GM19351 (cell line): ENCODE data around the gene MYO1D.
"Not testable (repeated sequence)": the region's sequence is repeated elsewhere in the genome, so short reads cannot be mapped to it uniquely, and the experiment has no call there.

Experiments
- ATAC-seq: cut with Tn5 transposase; IDR thresholded peaks from one replicate; pipeline ENCODE4 v1.9.1; 2021; ENCODE audit warnings: mild to moderate bottlenecking, moderate library complexity; ENCODE audit not compliant: unreplicated experiment

MYO1D gene

DNA sequence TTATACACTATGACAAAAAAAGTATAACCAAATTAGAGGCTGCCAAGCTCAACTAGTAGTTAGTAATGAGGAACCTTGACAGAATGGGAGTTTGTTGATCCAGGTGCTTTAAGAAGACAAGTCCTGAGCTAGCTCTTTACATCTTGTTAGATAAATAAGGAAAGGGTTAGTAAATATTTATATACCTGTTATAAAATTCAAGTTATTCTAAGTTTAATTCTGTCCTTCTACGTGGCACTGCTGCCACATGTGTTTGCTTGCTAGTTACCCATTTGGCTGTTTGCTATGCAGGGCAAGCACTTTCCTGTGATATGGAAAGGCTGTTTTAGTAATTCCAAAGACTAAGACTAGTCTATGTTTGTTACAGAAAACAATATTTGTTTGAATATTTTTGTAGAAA, 180.5 kb downstream of the MYO1D start:
- ATAC-seq, result no peak

DNA sequence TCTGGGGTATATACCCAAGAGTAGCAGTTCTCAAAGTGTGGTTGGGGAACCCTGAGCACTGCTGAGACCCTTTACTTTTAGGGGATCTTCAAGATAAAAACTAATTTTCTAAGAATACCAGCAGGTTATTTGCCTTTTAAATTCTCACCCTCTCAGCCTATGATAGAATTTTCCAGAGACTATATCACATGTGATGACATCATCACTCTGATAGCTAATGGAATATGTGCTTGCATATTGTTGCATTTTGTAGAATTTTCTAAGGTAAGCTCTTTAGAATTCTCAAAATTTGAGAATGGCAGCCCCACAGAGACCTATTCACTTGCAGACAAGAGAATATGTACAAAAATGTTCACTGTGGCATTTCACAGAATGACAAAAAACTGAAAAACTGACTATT, 181.1 kb downstream of the MYO1D start:
- ATAC-seq, result no peak

DNA sequence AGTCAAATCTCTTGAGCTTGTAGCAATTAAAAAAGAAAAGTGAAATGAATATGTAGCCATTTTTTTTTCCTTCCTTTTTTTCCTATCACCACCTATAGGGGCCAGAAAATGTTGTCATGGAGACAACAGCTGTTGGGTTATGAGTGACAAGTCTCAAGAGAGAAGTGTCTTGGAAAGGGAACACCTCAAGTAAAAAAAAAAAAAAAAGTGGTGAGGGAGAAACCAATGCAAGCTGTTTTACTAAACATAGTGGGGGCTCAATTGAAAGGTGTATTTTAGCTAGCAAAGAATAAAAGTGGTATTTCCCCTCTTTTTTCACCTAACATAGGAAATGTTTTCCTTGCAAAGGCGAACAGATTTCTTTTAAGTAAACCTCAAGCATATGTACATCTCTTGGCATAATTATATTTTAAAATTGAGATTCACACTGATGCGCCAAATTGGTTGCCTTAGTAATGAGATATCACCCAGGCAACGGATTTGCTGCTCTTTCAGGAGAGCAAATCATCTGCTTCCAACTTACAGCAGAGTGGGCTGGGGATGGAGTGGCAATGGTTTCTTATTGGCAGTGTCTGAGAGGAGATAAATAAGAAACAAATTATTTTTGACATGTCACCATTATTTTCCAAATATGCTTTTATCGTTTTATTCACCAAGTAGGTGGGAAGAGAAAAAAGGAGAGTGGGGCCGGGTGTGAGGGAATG, 183.6 kb downstream of the MYO1D start:
- no peak for ATAC-seq

DNA sequence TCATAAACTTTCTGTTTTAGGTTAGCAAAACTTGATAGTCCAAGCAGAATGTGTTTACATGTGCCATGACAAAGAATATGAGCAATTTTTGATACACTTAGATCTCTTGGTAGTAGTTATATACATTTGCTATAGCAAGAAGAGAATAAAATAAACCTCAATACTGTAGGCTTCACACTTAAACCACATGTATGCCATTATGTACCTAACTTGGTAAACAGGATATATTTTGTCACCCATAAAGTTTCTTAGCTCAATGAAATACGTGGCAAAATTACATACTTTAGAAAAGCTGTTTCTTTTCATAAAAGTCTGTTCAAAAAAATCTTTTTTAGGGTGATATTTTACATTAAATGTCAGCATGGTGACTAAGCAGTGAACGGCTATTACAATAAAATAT, 184.7 kb downstream of the MYO1D start:
- no peak for ATAC-seq

DNA sequence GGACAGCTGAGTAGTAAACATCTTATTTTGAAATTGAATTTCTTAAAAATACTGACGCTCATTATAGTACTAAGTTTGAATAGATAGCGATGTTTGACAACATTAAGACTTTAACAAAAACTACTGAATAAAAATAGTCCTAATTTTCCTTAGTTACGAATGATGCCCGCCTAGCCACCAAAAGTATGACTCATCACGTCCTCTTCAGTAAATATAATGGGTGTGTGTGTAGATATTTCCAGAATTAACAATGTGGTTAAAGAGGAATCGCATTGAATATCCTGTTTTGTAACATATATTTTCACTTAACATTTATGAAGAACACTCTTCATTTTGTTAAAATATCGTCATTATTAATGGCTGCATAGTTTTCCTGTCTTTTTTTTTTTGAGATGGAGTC, 187.6 kb downstream of the MYO1D start:
- ATAC-seq, result no peak

DNA sequence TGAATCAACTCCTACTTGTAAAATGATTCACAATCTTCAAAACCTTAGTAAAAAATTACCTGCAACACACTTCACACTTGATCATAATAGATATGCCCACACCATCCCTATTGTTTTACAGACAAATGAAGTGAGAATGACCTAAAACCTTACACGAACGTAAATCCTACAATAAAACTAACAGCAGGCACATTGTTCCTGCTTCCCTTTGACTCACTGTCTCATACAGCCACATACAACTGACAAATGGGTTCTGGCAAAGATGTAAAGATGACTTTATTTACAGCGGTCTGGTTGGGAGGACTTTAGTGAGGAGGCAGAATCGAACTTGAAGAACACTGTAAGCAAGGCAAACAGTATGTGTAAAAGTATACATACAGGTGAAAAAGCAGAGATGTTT, 188.7 kb downstream of the MYO1D start:
- ATAC-seq, result no peak

DNA sequence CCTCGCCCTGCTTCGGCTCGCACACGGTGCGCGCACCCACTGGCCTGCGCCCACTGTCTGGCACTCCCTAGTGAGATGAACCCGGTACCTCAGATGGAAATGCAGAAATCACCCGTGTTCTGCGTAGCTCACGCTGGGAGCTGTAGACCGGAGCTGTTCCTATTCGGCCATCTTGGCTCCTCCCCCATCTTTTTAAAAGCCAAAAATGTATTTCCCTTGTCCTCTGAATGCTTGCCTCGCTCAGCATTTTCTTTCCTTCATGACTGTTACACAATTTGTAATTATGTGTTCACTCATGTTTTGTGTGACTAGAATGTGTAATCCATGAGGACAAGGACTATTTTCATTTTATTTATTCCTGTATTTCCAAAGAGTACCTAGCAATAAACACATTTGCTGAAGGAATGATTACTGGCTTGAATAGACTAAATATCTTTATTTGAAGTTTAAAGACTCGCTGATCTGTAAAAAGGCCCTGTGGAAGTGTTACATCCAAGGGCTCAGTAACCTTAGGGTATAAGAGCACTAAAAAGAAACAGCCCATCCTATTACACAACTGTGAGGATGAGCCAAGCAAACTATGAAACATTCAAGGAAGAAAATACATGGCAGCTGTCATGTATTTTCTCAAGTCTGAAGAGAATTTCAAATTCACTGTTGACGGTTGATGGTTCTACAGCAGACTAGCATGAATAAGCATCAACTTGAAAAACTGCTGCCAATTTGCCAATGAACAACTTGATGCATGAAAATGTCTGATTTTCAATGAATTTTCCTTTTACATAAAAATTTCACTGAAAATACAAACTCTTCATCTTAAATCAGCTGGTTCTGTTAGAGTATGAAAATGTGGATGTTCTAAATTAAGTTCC, 192.6 kb downstream of the MYO1D start:
- no peak for ATAC-seq

DNA sequence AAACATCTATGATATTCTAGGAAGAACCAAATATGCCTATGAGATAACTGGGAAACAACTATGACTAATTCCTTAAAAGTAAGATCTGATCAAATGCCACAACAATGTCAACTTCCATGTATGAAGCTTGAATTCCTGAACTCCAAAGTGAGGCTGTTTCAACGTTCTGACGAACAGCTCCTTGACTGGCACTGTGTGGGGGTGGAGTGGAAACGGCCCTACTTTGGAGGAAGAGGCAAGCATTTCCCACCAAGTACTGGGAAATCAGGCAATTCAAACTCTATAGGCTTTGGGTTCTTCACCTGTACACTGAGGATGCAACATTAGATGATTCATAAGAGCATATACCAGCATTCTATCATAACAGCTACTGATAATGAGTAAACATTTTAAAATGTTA, 203.0 kb downstream of the MYO1D start:
- no peak for ATAC-seq

DNA sequence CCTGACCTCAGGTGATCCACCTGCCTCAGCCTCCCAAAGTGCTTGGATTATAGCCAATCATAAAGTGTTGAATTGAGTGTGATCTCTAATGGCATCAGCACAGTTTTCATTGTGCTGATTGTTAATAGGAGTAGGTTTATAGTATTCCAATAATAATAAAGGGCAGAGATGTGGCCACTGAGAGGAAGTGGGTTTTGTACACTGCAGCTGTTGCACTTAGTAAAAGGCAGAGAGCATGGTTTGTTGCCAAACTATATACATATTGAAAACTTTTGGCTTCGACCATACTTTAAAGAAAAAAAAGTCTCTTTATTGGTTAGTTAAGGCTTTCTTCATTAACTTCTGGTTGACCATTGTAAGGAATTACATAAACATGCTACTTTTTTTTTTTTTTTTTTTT, 204.2 kb downstream of the MYO1D start:
- no peak for ATAC-seq

DNA sequence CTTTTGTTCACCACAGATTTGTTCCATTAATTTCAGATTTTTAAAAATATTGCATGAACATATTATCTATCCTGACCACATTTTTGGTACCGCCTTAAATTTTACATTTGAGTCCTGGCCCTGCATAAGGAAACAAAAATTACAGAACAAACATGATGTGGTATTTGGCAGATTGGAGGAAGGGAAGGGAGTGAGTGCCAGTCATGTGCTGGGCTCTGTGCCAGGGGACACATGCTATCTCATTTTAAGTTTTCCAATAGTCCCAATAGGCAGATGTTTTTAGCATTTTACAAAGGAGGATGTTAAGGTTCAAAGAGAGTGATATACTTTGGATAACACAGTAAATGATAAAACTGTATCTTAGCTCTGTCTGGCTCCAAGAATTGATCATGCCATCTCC, 205.0 kb downstream of the MYO1D start:
- no peak for ATAC-seq

DNA sequence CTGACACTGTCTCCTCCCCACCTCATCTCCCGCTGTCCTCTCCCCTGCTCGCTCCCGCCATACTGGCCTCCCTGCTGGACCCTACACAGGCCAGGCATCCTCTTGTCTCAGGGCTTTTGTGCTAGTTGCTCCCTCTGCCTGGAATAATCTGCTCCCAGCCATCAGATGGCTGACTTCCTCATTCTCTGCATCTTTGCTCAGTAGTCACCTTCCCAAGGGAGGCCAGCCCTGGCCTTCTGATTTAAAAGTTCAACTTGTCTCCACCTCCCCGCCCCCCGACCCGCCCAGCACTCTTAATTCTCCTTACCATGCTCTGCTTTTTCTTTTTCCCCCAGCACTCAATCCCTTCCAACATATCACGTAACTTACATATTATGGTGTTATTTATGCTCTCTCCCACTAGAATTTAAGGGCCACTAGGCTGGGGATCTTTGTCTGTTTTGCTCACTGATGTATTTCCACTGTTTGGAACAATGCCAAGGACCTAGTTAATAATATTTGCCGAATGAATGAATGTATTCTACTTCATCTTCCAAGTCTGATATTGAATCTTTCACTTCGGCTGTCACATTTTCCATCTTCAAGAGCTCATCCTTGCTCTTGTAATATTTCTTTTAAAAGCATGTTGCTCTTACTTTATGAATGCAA, 211.9 kb downstream of the MYO1D start:
- ATAC-seq, result no peak

DNA sequence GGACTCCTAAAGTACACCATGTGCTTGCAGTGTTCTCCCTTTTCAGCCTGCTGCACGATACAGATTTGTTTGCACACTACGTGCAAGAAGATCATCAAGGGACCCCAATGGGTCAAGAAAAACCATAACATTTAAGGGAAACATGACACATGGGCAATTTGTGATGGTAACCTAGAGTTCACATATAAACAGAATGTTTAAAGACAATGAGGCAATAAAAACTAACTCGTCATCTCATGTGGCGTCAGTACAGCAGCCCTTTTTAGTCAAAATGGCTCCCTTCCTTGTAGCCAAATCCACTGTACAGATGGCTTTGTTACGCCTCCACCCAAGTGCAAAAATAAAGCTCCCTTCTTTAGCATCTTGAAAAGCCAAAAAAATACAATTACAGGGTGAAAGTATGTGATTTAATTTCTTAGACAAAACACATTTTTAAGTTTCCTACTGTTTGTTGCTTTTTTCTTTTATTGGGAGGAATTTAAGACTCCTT, 216.4 kb downstream of the MYO1D start:
- no peak for ATAC-seq

DNA sequence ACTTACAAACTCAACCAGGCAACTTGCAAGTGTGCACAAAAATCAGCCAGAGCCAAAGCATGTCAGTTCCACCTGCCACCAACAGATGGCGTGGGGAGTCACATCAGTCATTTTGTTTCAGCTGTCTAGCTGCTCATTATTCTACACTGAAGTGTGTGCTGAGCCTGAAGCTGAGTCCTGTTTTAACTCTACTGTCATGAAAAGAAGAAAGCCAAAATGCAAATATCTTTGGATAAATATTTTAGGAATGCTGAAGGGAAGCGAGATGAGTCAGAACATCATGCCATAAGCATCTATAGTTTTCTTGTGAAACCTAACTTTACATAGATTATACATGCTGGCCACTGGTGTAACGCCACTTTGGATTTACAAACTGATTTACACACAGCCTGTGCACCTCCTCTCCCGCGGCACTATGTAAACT, 217.5 kb downstream of the MYO1D start:
- ATAC-seq, result no peak

DNA sequence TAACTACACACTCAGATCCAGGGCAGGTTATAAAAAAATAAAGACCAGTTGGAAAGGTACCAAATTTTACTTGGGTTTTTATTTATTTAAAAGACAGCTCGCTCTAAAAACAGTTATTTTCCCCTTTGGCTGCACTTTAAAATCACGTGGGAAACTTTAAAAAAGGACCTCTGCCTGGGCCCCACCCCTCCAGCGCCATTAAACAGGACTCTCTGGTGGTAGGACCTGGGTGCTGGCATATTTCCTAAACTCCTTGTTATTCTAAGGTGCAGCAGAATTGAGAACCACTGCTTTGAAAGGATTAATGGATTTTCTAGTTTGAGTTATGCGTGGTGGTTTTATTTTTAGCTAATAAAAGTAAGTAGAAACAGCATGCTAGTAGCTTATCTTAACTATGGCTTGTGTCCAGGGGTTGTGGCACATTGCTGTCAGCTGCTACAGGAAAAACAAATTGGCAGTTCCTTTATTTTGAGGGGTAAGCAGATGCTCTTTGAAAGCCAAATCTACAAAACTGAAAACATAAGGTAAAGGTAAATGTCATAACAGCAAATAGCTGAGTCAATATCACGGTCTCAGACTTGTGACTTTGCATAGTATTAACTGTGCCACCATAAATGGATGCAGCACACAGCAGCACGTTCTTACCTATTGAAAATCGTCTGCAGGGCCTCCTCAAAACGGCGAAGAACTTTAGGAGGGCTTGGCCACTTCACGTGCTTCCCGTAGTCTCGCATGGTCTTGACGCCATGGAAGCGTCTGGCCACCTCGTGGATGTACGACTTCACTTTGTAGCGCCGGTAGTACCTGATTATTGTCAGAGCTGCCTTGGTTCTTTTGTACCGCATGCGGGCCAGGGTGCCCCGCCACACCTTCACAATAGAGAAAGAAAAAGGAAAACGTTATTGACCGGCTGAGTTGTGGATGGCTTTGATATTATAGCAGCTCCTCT, 218.2 kb downstream of the MYO1D start:
- ATAC-seq, result no peak

DNA sequence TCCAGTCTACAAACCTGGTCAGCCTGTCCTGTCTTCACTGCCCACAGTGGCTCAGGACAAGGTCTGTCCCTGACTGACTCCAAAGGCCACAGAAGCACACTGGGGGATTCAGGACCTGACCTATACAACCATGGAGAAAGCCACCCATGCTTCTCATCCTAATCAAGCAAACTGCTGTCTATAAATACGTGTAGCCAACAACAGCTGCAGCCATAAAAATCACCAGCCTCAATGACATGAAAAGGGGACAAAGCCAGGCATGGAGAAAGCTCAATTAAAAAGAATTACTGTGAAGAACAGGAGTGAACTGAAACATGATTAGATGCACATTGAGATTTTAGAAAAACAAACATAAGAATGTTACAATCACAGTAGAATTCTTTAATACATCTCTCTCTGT, 220.0 kb downstream of the MYO1D start:
- no peak for ATAC-seq

DNA sequence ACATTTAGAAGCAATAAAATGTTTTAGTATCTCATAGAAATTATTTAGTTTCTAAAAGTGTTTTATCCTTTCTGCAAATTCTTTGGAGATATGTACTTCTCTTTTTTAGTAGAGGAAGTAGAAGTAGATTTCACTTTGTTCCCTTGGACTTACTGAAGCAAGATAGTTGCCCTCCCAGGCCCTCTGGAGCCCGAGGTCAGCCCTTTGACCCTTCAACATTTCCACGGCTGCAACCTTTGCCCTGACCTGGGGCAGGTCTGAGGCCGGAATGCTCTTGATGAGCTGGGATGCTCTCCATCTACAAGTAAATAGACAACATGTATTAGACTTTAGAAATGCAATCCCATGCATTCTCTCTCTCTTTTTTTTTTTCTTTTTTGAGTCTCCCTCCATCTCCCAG, 222.6 kb downstream of the MYO1D start:
- ATAC-seq, result no peak

DNA sequence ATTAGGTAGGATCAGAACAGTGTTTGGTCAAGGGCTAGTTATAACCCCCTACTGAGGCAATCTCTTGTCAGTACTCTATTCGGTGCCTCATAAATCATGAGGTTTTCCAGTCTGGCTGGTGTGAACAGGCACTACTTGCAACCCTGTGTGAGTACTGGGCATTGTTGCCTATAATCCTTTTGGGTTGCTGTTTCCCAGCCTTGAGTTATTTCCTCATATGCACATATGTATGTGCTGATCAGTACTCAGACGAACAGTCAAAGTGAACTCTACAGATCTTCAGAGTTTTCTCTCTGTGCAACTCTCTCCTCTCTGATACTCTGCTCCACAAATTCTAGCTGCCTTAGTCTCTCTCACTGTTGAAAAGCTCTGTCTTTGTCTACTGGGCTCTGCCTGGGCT, 225.8 kb downstream of the MYO1D start:
- no peak for ATAC-seq

DNA sequence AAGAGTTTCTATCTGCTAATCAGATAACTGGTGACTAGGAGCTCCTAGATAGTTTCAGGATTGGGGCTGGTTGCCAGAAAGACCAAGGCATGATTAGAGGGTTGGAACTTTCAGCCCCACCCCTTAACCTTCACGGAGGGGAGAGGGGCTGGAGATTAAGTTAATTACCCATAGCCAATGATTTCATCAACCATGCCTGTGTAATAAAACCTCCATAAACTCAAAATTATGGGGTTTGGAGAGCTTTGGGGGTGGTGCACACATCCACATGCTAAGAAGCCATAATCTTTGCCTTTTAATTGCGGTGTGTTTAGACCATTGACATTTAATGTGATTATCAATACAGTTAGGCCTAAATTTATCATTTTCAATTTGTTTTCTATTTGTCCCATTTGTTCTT, 228.5 kb downstream of the MYO1D start:
- ATAC-seq, result no peak

DNA sequence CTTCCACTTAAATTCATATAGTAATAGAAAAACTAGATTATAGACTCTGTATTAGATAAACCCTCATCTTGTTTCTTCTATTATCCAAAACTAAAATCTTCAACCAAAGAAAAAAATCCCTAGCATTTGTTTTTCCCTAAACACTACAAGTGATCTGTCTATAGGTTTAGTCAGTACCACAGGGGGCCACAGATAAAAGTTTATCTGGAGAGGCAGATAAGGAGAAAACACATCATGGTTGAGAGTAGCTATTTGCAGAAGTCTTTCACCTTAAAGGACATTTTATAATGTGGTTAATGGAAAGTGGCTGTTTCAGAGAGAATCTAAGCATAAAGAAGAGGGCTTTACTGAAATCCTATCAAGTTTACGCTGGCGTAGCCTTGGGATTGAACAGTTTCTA, 230.0 kb downstream of the MYO1D start:
- no peak for ATAC-seq

DNA sequence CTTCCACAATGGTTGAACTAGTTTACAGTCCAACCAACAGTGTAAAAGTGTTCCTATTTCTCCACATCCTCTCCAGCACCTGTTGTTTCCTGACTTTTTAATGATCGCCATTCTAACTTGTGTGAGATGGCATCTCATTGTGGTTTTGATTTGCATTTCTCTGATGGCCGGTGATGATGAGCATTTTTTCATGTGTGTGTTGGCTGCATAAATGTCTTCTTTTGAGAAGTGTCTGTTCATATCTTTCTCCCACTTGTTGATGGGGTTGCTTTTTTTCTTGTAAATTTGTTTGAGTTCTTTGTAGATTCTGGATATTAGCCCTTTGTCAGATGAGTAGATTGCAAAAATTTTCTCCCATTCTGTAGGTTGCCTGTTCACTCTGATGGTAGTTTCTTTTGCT, 235.4 kb downstream of the MYO1D start:
- ATAC-seq, result not testable (repeated sequence)
